ENCODE results near the gene NKX2-2.

NKX2-2 gene

DNA sequence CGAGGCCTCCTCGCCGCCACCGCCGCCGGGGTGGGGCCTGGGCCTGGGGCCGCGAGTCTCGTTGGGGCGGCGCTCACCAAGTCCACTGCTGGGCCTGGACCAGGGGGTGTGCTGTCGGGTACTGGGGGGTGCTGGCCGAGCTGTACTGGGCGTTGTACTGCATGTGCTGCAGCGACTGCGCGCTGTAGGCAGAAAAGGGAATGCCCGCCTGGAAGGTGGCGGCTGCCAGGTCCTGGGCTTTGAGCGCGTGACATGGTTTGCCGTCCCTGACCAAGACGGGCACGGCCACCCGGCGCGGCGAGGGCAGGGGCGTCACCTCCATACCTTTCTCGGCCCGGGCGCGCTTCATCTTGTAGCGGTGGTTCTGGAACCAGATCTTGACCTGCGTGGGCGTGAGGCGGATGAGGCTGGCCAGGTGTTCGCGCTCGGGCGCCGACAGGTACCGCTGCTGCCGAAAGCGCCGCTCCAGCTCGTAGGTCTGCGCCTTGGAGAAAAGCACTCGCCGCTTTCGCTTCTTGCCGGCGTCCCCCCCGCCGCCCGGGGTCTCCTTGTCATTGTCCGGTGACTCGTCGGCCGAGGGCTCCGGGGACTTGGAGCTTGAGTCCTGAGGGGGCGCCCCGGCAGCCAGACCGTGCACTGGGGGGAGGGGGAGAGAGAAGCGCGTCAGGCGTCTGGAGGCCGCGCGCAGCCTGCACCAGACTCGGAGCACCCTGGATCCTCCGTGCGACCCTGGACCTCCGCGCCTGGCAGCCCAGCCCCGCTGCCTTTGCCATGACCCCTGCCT is 1.8 kb downstream of the NKX2-2 start:
- TF ChIP-seq, protein P1, sequence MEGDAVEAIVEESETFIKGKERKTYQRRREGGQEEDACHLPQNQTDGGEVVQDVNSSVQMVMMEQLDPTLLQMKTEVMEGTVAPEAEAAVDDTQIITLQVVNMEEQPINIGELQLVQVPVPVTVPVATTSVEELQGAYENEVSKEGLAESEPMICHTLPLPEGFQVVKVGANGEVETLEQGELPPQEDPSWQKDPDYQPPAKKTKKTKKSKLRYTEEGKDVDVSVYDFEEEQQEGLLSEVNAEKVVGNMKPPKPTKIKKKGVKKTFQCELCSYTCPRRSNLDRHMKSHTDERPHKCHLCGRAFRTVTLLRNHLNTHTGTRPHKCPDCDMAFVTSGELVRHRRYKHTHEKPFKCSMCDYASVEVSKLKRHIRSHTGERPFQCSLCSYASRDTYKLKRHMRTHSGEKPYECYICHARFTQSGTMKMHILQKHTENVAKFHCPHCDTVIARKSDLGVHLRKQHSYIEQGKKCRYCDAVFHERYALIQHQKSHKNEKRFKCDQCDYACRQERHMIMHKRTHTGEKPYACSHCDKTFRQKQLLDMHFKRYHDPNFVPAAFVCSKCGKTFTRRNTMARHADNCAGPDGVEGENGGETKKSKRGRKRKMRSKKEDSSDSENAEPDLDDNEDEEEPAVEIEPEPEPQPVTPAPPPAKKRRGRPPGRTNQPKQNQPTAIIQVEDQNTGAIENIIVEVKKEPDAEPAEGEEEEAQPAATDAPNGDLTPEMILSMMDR (IDR thresholded peaks at IDR 0.05; ENCODE audit: borderline replicate concordance, insufficient read depth, low read depth, low read length) = no peak
- H3K4me3 ChIP-seq (ENCODE audit: low read depth, low read length) = no peak overlapping the region

DNA sequence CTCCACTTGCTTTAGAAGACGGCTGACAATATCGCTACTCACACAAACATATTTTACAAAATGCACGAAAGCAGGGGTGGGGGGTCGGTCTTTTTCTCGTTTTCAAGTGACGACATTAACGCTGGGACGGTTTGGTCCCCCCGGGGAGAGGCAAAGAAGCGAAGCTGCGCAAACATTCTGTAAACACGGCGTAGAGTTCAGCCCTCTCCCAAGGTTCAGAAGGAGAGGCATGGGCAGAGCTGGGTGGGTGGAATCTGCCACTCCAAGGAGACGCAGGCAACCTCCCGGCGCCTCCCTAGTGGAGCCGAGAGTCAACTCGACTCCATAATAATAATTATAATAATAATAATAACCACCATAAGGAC is 2.4 kb downstream of the NKX2-2 start:
- TF ChIP-seq, protein P1 (IDR thresholded peaks at IDR 0.05; ENCODE audit: borderline replicate concordance, insufficient read depth, low read depth, low read length) = no peak
- H3K4me3 ChIP-seq (ENCODE audit: low read depth, low read length) = no peak overlapping the region

DNA sequence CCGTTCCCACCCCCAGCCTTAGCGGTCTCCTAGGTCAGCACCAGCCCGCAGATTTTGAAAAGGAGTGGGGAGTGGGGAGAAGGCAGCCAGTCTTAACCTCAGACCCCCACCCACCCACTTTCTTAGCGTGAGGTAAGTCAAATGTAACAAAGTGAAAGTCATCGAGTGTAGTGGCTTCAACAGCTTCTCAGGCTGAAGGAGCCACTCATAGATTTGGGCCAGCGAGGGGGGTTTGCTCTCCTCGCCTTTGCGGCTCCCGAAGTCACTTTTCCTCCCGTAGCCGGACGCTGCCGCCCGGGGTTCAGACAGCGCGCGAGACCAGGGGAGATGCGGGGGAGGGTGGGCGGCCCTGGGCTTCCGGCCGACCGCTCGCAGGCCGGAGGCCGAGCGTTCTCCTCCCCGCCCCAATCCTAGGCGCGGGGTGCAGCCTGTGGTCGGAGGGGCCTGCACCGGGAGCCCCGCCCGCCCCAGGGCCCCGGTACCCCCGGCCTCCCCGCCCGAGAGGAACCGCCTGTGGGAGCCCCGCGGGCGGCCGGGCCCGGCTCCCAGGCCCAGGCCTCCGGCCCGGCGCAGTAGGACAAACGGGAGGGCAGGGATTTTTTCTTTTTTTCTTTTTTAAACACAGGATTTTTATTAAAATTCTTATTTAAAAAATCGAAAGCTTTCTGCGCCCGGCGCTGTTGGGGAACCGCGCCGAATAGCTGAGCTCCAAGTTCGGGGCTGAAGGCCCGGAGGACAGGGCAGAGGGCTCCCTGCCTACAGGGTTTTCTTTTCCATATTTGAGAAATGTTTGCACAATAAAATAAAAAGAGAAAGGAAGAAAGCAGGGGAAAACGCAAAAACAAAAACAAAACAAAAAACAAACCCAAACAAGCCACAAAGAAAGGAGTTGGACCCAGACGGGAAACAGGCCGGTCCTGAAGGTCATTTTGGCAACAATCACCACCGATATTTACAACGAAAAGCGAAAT is 3.2 kb downstream of the NKX2-2 start:
- H3K4me3 ChIP-seq (ENCODE audit: low read depth, low read length) = no peak overlapping the region
- TF ChIP-seq, protein P1 (IDR thresholded peaks at IDR 0.05; ENCODE audit: borderline replicate concordance, insufficient read depth, low read depth, low read length) = no peak

DNA sequence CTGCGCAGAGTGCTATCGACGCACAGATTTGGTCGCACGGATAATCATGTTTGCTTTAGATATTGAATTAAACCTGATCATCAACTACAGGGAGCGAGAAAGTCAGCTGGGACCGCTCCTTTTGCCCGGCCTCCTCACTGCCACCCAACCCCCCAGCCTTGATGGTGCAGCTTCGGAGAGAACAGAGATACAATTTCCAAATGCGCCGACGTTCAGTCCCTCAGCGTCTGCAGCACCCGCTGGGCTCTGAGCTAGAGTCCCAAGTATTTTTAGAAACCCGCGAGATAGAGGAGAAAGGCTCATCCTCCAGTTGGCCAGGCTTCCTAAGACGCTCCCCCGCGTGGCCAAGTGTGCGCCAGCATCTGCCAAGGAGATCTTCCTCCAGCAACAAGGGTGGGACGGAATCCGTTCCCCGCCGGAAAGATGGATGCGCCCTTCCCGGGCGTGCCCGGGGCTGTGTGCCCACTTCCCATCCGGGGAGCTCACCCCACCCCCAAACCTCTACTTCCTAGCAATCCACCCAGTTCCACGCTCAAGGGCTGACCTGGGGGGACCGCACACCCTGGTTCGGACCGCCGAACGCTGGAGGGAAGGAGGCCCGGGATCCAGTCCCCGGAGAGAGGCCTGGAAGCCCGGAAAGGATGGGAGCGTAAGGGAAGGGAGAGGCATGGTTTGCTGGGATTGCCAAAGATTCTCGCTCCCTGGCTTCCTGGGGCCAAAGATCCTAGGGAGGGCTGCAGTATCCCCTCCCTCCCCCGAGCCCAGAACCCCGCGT is 4.1 kb downstream of the NKX2-2 start:
- TF ChIP-seq, protein P1 (IDR thresholded peaks at IDR 0.05; ENCODE audit: borderline replicate concordance, insufficient read depth, low read depth, low read length) = no peak
- no peak overlapping the region for H3K4me3 ChIP-seq (ENCODE audit: low read depth, low read length)

DNA sequence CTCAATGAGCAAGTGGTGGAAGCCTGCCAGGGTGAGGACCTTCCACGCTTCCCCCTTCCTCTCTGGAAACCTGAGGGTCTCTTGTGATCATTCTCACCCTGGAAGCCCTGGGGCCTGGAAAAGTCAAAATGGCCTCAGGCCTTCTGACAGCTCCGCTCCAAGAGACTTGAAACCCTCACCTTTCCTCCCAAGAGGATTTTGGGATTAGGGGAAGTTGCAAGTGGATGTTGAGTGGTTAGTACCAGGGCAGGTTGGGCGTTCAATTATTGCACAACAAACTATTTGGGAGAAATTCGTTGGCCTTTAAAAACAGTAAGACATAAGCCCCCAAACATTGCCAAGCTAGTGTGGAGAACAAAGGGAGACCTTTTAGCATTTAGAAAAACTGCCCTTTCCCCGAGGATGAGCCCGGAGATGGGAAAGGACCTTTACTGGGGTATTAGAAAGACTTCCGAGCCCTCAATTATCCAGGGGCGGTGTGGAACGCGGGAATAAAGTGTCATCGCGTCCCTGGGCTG is 4.7 kb downstream of the NKX2-2 start:
- TF ChIP-seq, protein P1 (IDR thresholded peaks at IDR 0.05; ENCODE audit: borderline replicate concordance, insufficient read depth, low read depth, low read length) = no peak
- H3K4me3 ChIP-seq (ENCODE audit: low read depth, low read length) = no peak overlapping the region

DNA sequence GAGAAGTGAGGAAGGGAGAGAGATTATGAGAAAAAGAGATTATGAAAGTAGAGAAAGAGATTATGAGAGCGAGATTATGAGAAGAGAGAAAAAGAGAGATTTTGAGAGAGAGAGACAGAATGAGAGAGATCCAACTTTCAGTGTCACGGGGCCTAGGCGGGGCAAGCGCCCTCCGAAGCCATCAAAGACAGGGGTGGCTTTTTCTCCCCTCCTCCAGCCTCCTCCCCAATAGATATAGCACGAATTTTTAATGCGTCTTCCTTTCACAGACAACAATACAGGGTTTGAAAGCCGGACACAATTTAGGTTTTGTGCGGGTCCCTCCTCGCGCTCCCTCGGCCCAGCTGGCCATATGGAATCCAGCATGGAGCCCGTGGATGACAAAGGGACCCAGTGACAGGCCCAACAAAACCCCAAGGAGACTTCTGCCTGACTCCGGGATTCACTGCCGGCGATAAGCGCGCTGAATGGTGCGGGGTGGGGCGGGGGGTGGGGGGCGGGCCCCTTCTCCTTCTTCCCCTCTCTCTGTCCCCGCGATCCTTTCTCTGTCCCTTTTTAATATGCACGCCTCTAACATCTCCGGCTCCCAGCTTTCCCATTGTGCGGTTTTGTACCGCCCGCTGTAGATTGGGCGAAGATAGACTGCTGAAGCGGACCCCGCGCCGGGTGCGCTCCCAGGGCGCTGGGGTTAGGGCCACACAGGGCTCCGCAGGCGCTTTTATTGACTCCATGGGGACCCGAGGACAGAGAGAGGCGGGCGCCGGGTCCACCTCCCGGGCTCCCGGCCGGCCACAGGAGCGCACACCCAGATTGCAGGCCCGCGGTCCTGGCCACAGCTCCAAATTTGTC is 5.4 kb downstream of the NKX2-2 start:
- TF ChIP-seq, protein P1 (IDR thresholded peaks at IDR 0.05; ENCODE audit: borderline replicate concordance, insufficient read depth, low read depth, low read length) = no peak
- H3K4me3 ChIP-seq (ENCODE audit: low read depth, low read length) = no peak overlapping the region
